ENCODE results near the gene SYCP1.
"Not testable (repeated sequence)": the region's sequence is repeated elsewhere in the genome, so short reads cannot be mapped to it uniquely, and the experiment has no call there.

Gene SYCP1

GRCh38 chr1:114982251-114982650 lies 127.6 kb downstream of the SYCP1 start:
- no peak for DNase-seq

GRCh38 chr1:114986286-114986685 lies 131.6 kb downstream of the SYCP1 start:
- DNase-seq: no peak

GRCh38 chr1:114988095-114988494 lies 133.4 kb downstream of the SYCP1 start:
- DNase-seq: no peak

GRCh38 chr1:114997510-114998289 lies 143.0 kb downstream of the SYCP1 start:
- no peak for DNase-seq

GRCh38 chr1:115006191-115006590 lies 151.5 kb downstream of the SYCP1 start:
- no peak for DNase-seq

- DNase-seq: no peak
Observed at GRCh38 chr1:115012006-115012405, 157.3 kb downstream of the SYCP1 start.

- no peak for DNase-seq
Observed at GRCh38 chr1:115012434-115012833, 157.8 kb downstream of the SYCP1 start.

- DNase-seq: no peak
Observed at GRCh38 chr1:115013792-115014191, 159.1 kb downstream of the SYCP1 start.

- DNase-seq: not testable (repeated sequence)
Observed at GRCh38 chr1:115019549-115019948, 164.9 kb downstream of the SYCP1 start.

GRCh38 chr1:115021145-115021544 lies 166.5 kb downstream of the SYCP1 start:
- no peak for DNase-seq

- DNase-seq: no peak
Observed at GRCh38 chr1:115023593-115023992, 168.9 kb downstream of the SYCP1 start.

- DNase-seq: no peak
Observed at GRCh38 chr1:115029526-115029925, 174.9 kb downstream of the SYCP1 start, which contains the start of gene TSHB. TSS of gene TSHB (plus strand) at chr1:115029826. CDS start at chr1:115033363, 3,537 bp downstream.

GRCh38 chr1:115031595-115031994 lies 176.9 kb downstream of the SYCP1 start:
- no peak for DNase-seq

GRCh38 chr1:115035652-115036051 lies 181.0 kb downstream of the SYCP1 start:
- DNase-seq: no peak

- DNase-seq: no peak
Observed at GRCh38 chr1:115036814-115037507, 182.3 kb downstream of the SYCP1 start.

GRCh38 chr1:115040501-115040900 lies 185.8 kb downstream of the SYCP1 start:
- DNase-seq: no peak

- no peak for DNase-seq
Observed at GRCh38 chr1:115041654-115042053, 187.0 kb downstream of the SYCP1 start.

All from activated CD4-positive, alpha-beta T cell treated with anti-CD3 and anti-CD28 coated beads, Interleukin-2, amount 50 U/mL, for 16 hours (primary cell).